Mesenchymal stem cell (in vitro differentiated cells and primary cell): ENCODE results near the gene RASGRP1.

ENCODE experiments used
- DNase-seq: peaks from one replicate; pipeline ENCODE4 v3.0.0-alpha.2; 2013
- H2AFZ ChIP-seq: one replicate; pipeline ENCODE4 v1.6.1; 2013; ENCODE audit warnings: low read depth, mild to moderate bottlenecking, control low read depth, inconsistent platforms, low read length, moderate library complexity
- H2AK5ac ChIP-seq: 2 replicates; pipeline ENCODE4 v1.6.1; 2013; ENCODE audit warnings: low read length, moderate library complexity, mild to moderate bottlenecking, inconsistent platforms; ENCODE audit not compliant: severe bottlenecking
- H2BK120ac ChIP-seq: one replicate; pipeline ENCODE4 v1.6.1; 2013; ENCODE audit warnings: low read depth, mild to moderate bottlenecking, inconsistent platforms, low read length, moderate library complexity
- H2BK12ac ChIP-seq, 2 experiments: one replicate each; pipeline ENCODE4 v1.6.1; 2013; ENCODE audit warnings: inconsistent platforms in 2 of 2, low read length in 2 of 2, mild to moderate bottlenecking in 2 of 2, moderate library complexity in 2 of 2, control low read depth in 1 of 2
- H2BK15ac ChIP-seq: one replicate; pipeline ENCODE4 v1.6.1; 2013; ENCODE audit warnings: mild to moderate bottlenecking, low read depth, inconsistent platforms; ENCODE audit not compliant: poor library complexity, severe bottlenecking
- H2BK5ac ChIP-seq: 2 replicates; pipeline ENCODE4 v1.6.1; 2013; ENCODE audit warnings: low read depth, mild to moderate bottlenecking, low read length, control low read depth, inconsistent platforms; ENCODE audit not compliant: poor library complexity, severe bottlenecking
- H3K14ac ChIP-seq, 2 experiments: one replicate each; pipeline ENCODE4 v1.6.1; 2013; ENCODE audit warnings: inconsistent platforms in 2 of 2, low read length in 2 of 2, control low read depth in 1 of 2, mild to moderate bottlenecking in 1 of 2, moderate library complexity in 1 of 2
- H3K18ac ChIP-seq, 2 experiments: one replicate each; pipeline ENCODE4 v1.6.1; 2013; ENCODE audit warnings: inconsistent platforms in 2 of 2, low read length in 2 of 2, control low read depth in 1 of 2, low read depth in 1 of 2, mild to moderate bottlenecking in 1 of 2
- H3K23ac ChIP-seq, 2 experiments: one replicate each; pipeline ENCODE4 v1.6.1; 2013; ENCODE audit warnings: inconsistent platforms in 2 of 2, low read length in 2 of 2, mild to moderate bottlenecking in 2 of 2, moderate library complexity in 2 of 2, control low read depth in 1 of 2
- H3K27ac ChIP-seq: 2 replicates; pipeline ENCODE4 v1.5.1; 2013; ENCODE audit warnings: mild to moderate bottlenecking, moderate library complexity, low read length, control low read depth, inconsistent platforms; ENCODE audit not compliant: poor library complexity, severe bottlenecking
- H3K27me3 ChIP-seq, 2 experiments: 2 replicates each; pipeline versions ENCODE4 v1.6.1 to v1.7.0; 2013; ENCODE audit warnings: low read length in 2 of 2, mild to moderate bottlenecking in 2 of 2, moderate library complexity in 2 of 2, control low read depth in 1 of 2, inconsistent platforms in 1 of 2; ENCODE audit not compliant: control insufficient read depth in 1 of 2, insufficient read depth in 1 of 2
- H3K36me3 ChIP-seq, 2 experiments: 2 replicates each; pipeline versions ENCODE4 v1.6.1 to v1.7.0; 2013; ENCODE audit warnings: low read length in 2 of 2, control low read depth in 1 of 2, inconsistent platforms in 1 of 2, low read depth in 1 of 2, mild to moderate bottlenecking in 1 of 2; ENCODE audit not compliant: insufficient read depth in 2 of 2, control insufficient read depth in 1 of 2
- H3K4ac ChIP-seq, 2 experiments: one replicate each; pipeline ENCODE4 v1.6.1; 2013; ENCODE audit warnings: inconsistent platforms in 2 of 2, low read length in 2 of 2, mild to moderate bottlenecking in 2 of 2, moderate library complexity in 2 of 2, control low read depth in 1 of 2, low read depth in 1 of 2
- H3K4me1 ChIP-seq: 2 replicates; pipeline ENCODE4 v1.6.1; 2013; ENCODE audit warnings: low read depth, low read length, control low read depth; ENCODE audit not compliant: control insufficient read depth, insufficient read depth
- H3K4me2 ChIP-seq: 2 replicates; pipeline ENCODE4 v1.6.1; 2013; ENCODE audit warnings: low read length, mild to moderate bottlenecking, inconsistent platforms; ENCODE audit not compliant: poor library complexity, severe bottlenecking
- H3K4me3 ChIP-seq, 2 experiments: 2 replicates each; pipeline versions ENCODE4 v1.5.1 to v1.7.0; 2013; ENCODE audit warnings: low read length in 2 of 2, mild to moderate bottlenecking in 2 of 2, control low read depth in 1 of 2, low read depth in 1 of 2; ENCODE audit not compliant: insufficient read depth in 1 of 2
- H3K79me1 ChIP-seq: replicated peaks from 2 replicates; pipeline ENCODE4 v1.6.1; 2013; ENCODE audit warnings: mild to moderate bottlenecking, control low read depth, low read length, inconsistent platforms; ENCODE audit not compliant: poor library complexity, severe bottlenecking
- H3K9ac ChIP-seq: 2 replicates; pipeline ENCODE4 v1.7.0; 2013; ENCODE audit warnings: mild to moderate bottlenecking, low read length, moderate library complexity
- H3K9me3 ChIP-seq: 2 replicates; pipeline ENCODE4 v1.7.0; 2013; ENCODE audit warnings: mild to moderate bottlenecking, low read length; ENCODE audit not compliant: control insufficient read depth
- H4K8ac ChIP-seq: one replicate; pipeline ENCODE4 v1.6.1; 2013; ENCODE audit warnings: inconsistent platforms, mild to moderate bottlenecking, low read length, moderate library complexity
- H4K91ac ChIP-seq: one replicate; pipeline ENCODE4 v1.6.1; 2013; ENCODE audit warnings: mild to moderate bottlenecking, low read length, inconsistent platforms
- WGBS: methylation state at CpG from one replicate; pipeline ENCODE4 v1.1.7; 2013; ENCODE audit warnings: mixed read lengths; 5-methylcytosine and 5-hydroxymethylcytosine counted together

Gene RASGRP1

DNA sequence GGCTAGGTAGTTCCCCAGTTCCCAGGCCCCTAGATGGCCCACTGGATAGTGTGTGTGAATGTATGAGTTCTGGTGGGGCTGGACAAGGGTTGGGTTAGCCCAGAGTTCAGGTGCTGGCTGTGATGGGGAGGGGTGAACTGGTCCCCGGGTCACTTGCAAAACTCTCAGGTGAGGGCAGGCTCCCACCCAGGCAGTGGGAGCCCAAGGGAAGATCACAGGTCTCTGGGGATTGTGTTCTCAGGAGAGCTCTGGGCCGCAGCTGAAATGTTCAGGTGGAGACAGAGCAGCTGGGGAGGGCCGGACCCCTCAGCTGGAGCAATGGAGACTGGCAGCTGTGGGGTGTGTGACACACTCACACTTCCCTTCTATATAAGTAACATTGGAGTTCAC, 123.5 kb downstream of the RASGRP1 start:
- Histone ChIP-seq H4K91ac (no peak overlapping the region), H3K4me2 (no peak overlapping the region), H4K8ac (no peak overlapping the region), H3K23ac (no peak overlapping the region), H3K14ac (no peak overlapping the region), H2BK5ac (no peak overlapping the region), H3K4me3 (no peak overlapping the region), H3K36me3 (no peaks in the 10 kb centered on the region), H3K9me3 (no peaks in the 10 kb centered on the region), H2AK5ac (no peak overlapping the region), H3K18ac (no peak overlapping the region), H2BK120ac (no peak overlapping the region), H2BK15ac (no peak overlapping the region), H3K4ac (no peak overlapping the region), H3K4me1 (peaks cover 3% of the 10 kb centered on the region), H3K79me1 (no peaks in the 10 kb centered on the region), H2AFZ (no peak overlapping the region), H3K27ac (no peak overlapping the region), H2BK12ac (no peak overlapping the region), H3K9ac (no peak overlapping the region), H3K27me3 (peaks cover 0 to 6% of the 10 kb centered on the region in 2 experiments)
- 100% methylated on average over 1 of the region's 3 CpGs for WGBS
- DNase-seq = no peak

DNA sequence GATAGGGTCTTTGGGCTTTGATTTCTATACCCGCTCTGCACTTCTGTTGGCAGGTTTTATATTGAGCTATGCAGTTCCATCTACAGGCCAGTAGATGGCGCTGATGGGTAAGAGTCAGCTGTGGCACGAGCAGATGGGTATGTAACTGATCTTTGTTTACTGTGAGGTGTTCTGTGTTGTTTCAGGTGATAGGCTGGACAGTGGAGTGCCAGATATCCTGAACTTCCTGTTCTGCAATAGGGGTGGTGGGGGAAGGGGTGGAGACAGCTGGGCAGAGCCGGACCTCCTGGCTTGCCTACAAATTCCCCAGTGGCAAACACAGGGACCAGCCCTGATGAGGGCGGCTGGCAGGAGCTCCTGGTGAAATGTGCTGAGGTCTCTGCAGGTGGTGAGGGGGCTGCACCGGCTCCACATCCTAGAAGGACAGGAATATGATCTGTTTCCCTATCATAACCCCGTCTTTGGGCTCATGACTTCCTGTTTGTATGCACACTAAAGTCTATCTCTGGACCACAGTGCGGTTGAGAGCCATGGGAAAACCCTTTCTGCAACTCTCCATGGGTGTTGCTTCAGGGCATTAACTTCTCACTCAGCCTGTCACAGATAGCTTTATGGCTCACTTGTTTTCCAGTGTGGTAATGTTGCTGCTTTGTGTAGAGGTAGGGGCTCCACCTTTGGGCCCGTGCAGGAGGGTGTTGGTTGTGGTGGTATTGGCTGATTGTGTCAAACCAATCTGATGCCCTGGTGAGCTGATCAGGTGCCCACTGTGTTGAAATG, 124.1 kb downstream of the RASGRP1 start:
- H2BK12ac ChIP-seq = no peak overlapping the region
- peak overlapping the region; percentile 54 for H3K4me2 ChIP-seq
- H3K27me3 ChIP-seq = peaks cover 0 to 6% of the 10 kb centered on the region in 2 experiments
- H3K4ac ChIP-seq = no peak overlapping the region
- H3K27ac ChIP-seq = no peak overlapping the region
- no peaks in the 10 kb centered on the region for H3K79me1 ChIP-seq
- H4K8ac ChIP-seq = no peak overlapping the region
- H3K23ac ChIP-seq = no peak overlapping the region
- no peaks in the 10 kb centered on the region for H3K9me3 ChIP-seq
- H4K91ac ChIP-seq = no peak overlapping the region
- H3K9ac ChIP-seq = no peak overlapping the region
- H2BK15ac ChIP-seq = no peak overlapping the region
- peaks cover 3% of the 10 kb centered on the region for H3K4me1 ChIP-seq
- no peak overlapping the region for H3K4me3 ChIP-seq
- H2BK120ac ChIP-seq = no peak overlapping the region
- DNase-seq = peak; percentile 67
- H2AK5ac ChIP-seq = no peak overlapping the region
- no peaks in the 10 kb centered on the region for H3K36me3 ChIP-seq
- no peak overlapping the region for H2BK5ac ChIP-seq
- WGBS = 34% methylated on average over 9 of the region's 9 CpGs
- H2AFZ ChIP-seq = peak overlapping the region; percentile 81
- peak overlapping the region in 1 of 2 experiments; percentile 50 for H3K18ac ChIP-seq
- no peak overlapping the region for H3K14ac ChIP-seq
